Suppressor macrophage (primary cell): ENCODE measurements around the gene CROCC.

Source experiments
- DNase-seq, 4 experiments: peaks; one replicate each; pipeline ENCODE4 v3.0.0-alpha.2; 2020 to 2022

The CROCC gene

DNA sequence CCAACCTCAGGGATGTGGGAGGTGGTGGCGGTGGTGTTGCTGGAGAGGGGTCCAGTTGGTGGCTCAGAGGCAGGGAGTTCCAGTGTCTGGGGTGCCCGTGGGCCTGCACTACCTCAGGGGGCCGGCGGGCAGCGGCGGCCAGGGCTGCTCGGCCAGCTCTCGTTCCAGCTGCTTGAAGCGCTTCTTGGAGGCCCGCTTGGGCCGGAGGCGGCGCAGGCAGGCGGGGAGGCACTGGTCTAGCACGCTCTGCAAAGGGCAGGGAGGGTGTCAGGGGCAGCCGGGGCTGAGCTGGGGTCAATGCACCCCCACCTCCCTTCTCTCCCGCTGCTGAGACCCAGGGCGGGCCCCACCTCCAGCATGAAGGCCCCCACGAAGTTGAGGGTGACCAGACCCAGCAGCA is 64.4 kb downstream of the CROCC start:
- no peak for DNase-seq

DNA sequence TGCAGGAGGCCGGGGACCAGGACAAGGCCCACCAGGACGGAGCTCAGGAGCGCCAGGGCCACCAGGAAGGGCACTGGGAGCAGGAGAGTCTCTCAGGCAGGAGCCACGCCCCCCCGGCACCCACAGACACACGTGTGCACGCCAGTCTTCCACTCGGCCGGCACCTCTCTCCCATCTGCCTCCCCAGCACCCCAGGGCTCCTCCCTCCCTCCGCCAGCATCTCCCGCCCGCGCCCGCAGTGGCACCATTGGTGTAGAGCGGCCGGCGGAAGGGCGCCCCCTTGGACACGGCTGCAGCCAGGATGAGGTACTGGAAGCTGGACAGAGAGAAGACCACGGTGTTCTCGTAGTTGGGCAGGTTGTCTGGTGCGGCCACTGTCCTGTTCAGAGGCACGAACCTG is 64.8 kb downstream of the CROCC start:
- DNase-seq, result no peak

DNA sequence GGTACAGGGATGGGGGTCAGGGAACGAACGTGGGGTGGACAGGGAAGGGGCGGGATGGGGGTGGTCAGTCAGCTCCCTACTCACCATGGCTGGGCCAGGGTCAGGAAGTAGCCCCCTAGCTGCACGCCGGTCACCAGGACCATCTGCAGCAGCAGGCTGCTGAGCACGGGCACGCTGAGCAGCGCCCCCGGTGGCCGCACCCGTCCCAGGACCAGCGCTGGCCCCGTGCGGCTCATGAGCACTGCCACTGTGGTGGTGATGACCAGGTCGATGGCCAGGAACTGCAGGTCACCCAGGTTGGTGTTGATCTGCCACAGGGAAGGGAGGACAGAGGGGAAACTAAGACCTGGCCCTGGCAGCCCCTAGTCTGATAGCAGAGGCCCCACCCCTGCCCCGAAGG is 65.2 kb downstream of the CROCC start:
- DNase-seq, result no peak

DNA sequence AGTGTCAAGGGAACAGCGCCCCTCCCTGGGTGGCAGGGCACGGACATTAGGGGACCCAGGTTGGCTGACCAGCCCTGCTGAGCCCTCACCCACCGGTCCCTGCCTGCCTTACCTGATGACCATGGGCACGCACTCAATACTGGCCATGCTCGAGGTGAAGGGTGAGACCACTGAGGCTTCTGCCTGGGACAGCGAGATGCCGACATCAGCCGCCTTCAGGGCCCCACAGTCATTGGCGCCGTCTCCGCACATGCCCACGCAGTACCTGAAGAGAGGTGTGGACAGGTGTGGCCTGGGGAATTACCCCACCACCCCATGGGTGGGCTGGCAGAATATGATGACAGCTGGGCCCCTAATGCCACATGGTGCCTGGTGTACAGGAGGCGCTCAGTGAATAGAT is 66.5 kb downstream of the CROCC start:
- DNase-seq, result no peak

DNA sequence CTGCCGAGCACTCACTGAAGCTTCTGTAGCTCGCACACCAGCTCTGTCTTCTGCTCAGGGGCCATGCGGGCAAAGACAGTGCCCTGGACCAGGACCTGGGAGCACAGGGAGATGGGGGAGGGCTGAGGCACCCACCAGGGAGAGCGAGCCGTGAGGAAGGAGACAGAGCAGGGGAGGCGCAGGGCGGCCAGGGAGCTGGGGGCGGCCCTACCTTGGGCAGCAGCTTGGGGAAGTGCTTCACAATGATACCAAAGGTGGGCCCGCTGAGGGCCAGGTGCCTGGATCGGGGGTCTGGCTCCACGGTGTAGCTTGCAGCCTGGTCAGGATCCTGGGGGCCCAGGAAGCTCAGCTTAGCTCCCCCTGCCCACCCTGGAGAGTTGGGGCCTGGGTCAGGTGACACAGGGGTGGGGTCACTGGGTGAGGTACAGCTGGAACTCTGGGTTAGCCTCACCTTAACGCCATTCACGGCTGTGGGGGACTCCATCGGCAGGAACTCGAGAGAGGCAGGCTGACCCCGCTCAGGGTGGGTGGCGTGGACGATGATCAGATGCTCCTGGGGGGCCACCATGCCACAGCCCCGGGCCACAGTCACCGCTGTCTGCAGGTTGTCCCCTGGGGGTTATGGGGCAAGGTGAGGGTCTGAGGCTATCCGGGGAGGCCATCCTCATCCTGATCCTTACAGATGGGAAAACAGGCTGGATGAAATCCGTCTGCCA is 68.1 kb downstream of the CROCC start:
- no peak for DNase-seq

DNA sequence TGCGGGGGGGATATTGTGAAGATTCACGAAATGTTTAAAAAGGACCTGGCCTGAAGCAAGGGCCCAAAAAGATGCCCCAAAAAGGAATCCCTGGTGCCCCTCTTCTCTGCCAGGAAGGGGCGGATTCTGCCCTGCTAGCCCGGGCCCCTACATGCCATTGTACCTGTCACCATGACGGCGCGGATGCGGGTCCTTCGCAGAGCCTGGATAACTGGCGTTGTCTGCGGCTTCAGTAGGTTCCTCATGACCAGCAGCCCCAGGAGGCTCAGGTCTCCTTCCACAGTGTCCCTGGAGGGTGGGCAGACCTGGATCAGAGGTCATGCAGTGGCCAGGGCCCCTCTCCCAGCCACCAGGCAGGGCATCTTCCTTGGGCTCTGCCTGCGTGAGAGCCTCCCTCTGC is 69.8 kb downstream of the CROCC start:
- no peak for DNase-seq

DNA sequence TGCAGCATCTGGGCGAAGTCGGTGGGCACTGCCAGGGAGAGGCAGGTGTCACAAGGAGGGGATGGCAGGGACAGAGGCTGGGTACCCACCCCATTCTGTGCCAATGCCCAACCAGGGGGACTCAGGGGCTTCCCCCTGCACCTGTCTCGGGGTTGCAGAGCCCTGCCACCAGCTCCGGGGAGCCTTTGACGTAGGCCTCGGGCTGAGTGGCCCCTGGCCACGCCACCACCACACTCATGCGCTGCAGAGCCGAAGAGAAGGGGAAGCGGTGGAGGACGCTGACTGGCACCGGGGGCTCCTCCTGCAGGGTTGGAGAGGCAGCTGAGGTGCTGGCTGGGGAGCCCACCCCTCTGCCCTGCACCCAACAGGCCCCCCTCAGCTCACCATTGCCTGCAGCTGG is 70.4 kb downstream of the CROCC start:
- DNase-seq, result no peak

DNA sequence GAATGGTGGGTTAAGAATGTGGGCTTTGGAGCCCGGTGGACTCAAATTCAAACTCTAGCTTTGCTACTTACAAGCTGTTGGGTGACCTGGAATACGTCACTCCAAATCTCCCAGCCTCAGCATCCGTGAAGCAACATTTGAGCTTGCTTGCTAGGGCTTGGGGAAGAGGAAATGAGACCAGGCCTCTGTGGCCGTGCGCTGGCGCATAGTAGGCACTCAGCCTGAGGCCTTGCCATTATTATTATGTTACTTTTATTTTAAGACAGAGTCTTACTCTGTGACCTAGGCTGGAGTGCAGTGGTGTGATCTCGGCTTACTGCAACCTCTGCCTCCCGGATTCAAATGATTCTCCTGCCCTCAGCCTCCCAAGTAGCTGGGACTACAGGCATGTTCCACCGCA is 70.9 kb downstream of the CROCC start:
- DNase-seq, result no peak

DNA sequence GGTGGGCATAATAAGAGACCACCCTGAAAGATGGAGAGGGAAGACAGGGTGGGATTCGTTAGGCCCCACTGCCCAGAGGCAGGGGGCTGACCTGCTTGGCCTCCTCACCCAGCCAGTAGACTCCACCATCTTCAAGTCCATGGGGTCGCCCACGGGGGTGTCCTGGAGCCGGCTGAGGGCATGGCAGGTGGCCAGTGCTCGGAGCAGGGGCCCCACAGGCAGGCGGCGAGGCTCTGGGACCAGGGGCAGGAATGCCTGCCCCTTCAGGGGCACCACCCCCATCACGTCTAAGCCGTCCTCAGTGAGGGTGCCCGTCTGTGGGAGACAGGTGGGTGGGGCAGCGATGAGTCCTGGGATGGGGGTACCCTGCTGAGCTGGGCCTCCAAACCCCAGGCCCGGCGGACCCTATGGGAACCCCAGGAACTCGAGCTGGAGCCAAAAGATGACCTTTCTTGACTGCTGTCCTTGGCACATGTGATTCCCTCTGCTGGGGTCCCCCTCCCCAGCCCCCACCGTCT is 71.8 kb downstream of the CROCC start:
- DNase-seq, result no peak

DNA sequence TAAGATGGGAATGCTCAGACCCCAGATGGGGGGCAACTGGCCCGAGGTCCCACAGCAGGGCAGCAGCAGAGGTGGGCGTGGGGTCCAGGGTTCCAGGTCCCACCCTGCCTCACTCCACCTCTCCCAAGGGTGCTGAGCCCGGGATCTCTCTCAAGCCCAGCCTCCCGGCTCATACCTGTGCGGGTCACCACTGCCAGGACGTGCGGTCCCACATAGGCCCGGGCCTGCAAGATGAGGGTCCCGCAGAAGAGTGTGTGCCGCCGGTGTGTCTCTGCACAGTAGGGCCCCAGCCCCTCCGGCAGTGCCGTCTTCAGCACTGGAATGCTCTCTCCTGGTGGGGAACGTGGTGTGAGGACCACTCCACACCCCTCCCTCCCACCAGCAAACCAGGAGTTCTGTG is 75.1 kb downstream of the CROCC start:
- DNase-seq, result no peak

DNA sequence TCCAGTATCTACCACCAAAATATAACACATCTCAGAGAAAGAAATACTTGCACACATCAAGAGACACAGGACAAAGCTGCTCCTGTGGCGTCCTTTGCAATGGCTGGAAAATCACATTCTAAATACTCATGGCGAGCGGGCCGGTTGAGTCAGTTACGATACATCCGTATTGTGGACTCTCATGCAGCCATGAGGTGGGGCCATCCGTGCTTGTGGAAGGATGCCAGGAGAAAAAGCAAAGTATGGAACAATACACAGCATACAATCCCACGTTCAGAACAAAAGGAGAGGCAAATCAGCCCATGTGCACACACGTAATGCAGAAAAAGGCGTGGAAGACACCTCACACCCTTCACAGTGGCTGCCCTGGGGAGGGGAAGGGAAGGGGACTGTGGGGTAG is 76.9 kb downstream of the CROCC start:
- DNase-seq, result no peak

DNA sequence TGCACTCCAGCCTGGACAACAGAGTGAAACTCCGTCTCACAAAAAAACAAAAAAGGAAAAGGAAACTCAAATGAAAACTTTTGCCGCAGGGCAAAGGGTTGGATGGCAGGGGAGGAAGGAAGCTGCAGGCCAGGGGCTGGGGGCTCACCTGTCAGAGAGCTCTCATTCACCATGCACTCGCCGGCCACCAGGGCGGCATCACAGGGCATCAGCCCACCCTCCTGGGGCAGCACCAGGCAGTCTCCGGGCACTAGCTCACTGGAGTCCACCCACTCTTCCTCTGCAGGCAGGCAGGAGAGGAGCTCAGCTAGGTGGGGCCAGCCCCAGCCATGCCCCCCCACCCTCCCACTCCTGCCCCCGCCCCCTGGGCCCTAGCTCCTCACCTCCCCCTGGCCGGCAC is 78.1 kb downstream of the CROCC start:
- DNase-seq, result no peak

DNA sequence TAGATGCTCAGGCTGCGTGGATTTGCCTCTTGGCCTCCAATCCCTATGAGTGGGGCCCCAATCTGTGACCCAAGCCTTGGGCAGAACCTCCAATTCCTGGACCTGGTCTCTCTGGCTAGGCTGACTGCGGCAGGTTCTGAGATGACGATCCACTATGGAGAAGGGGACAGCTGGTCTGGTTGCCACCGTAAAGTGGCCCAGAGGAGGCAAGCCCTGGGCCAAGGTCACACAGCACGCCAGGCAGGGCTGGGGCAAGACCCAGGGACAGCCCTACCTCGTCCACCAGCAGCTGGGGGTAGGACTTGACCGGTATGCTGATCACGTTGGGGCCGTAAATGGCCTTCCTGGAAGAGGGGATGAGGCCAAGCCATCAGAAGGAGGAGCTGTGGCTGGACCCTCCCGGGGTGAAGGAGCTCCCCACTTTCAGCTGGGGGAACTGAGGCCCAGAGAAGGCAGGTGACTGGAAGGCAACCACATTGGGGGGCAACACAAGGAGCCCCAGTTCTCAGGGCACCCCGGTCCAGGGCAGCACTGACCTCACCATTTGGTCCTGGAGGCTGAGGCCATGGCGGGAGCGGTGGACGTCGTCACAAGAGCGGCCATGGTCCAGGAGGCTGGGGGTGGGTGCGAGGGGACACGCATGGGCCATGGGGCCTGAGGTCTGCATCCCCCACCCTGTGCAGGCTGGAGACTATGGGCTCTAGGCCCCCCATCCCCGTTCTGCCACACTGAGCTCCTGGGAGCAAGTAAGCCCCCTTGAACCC is 80.2 kb downstream of the CROCC start:
- no peak for DNase-seq

DNA sequence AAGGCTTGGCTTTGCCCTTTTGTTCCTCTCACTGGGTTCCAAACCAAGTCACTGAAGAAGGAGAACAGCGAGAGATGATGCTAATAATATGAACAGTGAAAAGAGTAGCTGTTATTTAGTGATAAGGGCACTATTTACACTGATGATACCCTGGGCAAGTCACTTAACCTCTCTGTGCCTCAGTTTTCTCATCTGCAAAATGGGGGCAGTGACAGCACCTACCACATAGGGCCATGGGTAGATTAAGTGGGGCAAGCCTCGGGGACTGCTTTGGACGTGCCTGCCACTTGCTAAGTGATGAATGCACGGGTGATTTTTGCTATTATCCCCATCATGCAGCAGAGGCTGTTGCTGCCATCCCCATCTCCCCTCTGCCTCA is 80.8 kb downstream of the CROCC start:
- no peak for DNase-seq

DNA sequence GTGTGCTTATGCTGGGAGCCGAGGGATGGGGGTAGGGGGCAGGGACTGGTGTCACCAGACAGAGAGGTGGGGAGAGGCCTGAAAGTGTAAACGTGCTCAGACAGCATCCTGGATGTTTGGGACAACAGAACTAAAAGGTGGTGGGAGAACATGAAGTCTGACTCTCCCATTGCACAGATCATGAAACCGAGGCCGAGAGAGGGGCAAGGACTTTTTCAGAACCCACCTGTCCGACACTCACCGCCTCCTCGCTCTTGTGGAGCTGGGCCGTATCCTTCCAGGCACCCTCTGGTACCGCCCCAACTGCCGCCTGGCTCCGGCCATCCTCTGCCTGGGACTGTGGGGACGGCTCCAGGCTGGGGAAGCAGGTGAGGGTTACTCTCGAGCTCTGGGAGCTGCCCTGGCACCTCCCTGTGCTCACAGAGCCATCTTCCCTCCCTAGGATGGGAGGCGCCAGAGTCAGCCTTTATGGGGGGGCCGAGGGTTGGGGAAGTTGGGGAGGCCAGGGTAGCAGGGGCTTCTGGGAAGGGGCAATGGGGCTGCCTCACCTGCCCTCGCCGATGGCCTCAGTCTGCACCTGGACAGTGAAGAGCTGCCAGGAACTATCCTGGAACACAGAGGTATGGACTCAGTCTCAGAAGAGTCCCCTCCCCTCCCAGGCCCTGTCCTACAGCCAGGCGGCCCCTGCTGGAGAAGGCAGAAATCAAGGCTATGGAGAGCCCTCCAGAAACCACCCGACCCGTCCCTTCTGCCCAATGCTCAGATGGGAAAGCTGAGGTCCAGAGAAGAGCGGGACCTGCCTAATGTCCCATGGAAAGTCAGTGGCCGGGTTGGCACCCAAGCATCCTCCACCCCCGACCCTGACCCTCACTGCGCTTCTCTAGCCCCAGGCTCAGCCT is 83.0 kb downstream of the CROCC start:
- DNase-seq, result no peak

DNA sequence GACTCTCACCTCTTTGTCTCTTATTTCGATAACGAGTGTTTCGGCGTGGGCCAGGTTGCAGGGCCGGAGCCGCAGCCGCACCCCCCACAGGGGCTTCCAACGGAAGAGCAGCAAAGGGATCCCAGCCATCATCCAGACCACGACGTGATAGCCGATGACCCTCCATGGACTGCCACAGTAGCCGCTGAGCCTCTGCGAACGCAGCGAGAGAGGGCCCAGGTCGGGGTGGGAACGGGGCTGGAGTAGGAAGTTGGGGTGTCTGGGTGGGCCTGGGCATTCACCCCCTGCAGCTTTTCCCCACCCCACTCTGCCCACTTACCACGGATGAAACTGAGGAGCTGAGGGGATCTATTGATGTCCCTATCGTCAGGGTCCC is 83.6 kb downstream of the CROCC start:
- no peak for DNase-seq

DNA sequence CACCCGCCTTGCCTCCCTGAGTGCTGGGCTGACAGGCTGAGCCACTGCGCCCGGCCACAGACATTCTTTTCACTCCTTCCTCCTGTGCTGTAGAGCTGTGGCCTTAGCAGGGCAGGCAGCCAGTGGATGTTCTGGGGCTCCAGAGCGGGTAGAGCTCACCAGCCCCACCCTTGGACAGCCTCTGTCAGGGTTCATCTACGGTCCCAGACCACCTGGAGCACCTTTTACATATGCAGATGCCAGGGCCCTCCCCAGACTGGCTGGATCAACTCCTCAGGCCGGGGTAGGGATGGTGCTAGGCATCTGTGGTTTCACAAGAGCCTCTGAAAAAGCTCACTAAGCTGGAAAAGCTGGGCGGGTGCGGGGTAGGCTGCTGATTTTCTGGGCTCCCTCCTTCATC is 85.4 kb downstream of the CROCC start:
- no peak for DNase-seq

DNA sequence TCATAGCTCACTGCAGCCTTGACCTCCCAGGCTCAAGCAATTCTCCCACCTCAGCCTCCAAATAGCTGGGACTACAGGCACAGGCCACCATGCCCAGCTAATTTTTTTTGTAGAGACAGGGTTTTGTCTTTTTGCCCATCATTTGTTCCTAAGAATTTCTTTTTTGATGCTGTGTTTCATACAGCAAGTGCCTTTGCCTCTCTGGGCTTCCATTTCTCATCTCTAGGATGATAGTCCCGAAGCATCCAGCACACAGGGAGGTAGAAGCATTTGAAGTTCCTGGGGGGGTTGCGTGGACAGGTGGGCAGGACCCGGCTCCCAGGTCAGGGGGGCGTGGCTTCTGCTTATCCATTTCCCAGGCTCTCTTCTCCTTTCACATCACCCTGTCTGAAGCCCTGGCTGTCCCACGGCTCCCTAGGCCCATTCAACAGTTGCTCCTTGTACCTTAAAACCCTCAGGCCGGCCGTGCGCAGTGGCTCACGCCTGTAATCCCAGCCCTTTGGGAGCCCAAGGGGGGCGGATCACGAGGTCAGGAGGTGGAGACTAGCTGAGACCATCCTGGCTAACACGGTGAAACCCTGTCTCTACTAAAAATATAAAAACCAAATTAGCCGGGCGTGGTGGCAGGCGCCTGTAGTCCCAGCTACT is 86.6 kb downstream of the CROCC start:
- no peak for DNase-seq

DNA sequence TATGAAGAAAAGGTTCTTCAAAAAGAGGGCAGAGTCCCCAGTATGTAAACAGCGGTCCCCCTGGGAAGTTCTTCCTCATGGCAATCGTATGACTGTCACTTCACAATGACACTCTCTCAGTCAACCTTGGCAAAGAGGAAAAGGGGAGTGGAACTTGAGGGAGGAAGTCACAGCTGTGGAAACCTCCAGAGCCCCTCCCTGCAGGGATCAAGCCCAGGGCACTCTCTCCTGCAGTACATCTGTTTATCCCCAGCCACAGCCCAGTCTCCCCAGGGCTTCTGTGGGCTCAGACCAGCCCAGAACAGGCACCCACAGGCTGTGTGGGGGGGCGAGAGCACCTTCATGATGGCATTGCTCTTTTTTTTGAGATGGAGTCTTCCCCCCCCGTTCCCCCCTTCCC is 88.0 kb downstream of the CROCC start:
- peak; percentile 58 to 80 (median 76) for DNase-seq

DNA sequence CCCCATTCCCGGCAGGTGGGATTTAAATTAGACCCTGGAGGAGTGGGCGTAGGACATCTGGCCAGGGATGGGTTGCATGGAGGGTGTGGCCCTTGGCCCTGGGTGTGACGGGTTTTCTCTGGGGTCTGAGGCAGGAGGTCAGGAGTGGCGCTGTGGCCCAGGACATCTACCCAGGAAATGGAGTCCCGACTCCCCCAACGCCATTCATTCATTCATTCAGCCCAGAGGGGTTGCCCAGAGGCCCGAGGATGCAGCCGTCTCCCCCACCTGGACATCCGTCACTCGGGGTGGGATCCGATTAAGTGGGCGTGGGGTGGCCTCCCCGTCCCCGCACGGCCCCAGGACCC is 89.3 kb downstream of the CROCC start:
- no peak for DNase-seq

DNA sequence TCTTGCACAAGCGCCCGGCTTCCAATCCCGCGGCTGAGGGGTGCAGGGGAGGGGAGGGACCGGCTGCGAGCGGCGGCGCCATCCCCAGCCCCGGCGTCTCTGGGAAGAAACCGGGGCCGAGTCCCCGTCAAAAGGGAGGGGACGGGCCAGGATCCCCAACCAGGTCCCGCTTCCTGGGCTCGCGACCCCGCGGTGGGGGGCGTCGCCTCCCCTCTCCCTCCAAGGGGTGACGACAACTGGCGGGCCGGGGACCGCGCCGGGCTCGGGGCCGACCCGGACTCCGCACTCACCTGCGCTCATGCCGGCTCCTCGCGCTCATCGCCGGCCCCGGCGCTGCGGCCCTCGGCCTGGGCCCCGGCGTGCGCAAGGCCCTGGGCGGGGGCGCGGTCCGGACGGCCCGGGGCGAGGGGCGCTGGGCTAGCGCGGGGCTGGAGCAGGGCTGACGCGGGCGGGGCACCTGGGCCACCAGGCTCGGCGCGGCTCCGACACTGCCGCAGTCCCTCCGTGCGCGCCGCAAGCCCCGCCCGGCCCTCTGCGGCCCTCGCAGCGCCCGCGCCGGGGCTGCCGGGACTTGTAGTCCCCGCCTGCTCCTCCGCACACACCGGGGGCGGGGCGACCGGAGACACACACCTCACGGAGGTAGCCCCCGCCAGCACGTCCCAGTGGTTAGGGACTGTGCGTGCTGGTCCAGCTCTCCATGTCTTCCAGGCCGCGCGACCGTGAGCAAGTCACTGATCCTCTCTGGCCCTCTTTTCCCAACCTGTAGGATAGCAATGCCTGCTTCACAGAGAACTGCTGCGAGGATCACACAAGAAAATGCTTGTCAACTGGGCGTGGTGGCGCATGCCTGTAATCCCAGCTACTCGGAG is 89.9 kb downstream of the CROCC start, which contains the start of gene ATP13A2:
Gene ATP13A2 (minus strand): TSS at position 490 of the 869 bp plus-strand sequence. CDS start 190 bp downstream, at position 300.
- DNase-seq, result peak; percentile 73 to 93 (median 82)
